GM19099 (cell line): Measurements from ENCODE around the gene SKAP1.

Source experiments
- POLR2A ChIP-seq: IDR thresholded peaks from 3 replicates; pipeline ENCODE4 v1.6.1; 2011; ENCODE audit warnings: low read depth; ENCODE audit not compliant: insufficient read length; ENCODE audit errors: extremely low read depth

The SKAP1 gene

DNA sequence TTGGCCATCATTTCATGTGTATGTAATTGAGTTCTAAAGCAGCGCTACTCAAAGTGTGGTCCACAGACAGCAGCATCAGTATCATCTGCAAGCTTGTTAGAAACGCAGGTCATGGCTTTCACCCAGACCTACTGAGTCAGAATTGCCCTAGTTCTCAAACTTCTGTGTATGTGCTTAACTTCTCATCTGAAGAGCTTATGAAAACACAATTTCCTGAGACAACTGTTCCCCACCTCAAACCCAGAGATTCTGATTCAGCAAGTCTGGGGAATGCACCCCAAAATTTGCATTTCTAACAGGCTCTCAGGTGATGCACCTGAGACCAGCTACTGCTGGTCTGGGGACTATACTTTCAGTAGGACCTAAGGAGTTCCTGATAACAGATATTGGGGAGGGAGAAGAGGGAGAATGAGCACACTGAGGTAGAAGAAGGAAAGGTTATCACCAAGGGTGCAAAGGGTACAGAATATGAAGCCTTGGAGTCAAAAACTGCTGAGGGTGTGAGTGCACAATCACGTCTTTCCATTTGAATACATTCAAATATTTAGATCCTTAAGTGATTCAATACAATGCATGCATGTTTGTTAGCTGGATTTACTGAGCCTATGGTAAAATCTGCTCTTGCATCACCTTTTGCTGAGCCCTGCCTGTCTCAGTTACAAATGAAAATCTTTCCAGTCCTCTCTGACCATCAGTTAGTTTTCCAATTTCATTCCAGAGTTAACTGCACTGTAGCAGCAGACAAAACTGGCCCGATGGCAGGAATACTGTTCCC lies 29.2 kb upstream of the SKAP1 start:
- no peak for TF ChIP-seq POLR2A

DNA sequence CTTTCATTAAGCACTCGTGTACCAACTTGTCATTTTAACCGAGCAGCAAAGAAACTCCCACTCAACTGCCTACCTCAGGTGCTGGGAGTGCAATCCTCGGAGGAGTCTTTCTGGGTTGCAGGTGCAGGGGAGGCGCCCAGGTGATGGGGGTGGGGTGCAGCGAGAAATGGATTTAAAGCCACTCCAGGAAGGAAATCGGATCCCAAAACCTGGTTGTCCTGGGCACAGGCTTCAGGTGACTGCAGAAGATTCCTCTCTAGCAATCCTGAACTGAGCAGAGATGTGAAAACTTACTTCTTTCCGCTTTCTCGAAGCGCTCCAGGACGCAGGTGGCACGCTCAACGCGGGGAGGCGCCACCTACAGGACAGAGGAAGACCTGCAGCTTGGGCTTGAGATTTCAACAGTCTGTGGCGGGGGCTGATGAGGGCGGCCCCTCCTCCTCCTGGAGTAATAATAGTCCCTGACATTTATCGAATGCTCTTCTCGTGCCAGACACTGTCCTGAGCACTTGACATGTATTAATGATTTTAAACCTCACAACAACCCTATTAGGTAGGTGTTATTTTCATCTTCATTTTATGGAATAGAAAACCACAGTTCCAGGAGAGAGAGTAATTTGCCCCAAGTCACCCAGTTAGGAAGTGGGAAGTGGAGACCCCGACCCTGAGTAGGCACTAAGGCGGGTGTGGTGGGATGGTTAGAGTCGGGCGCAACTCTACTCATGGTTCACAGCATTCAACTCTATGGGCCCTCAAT lies 27.2 kb upstream of the SKAP1 start:
- TF ChIP-seq POLR2A = no peak

GRCh38 chr17:48456589-48456988 lies 26.6 kb upstream of the SKAP1 start:
- TF ChIP-seq POLR2A = no peak

DNA sequence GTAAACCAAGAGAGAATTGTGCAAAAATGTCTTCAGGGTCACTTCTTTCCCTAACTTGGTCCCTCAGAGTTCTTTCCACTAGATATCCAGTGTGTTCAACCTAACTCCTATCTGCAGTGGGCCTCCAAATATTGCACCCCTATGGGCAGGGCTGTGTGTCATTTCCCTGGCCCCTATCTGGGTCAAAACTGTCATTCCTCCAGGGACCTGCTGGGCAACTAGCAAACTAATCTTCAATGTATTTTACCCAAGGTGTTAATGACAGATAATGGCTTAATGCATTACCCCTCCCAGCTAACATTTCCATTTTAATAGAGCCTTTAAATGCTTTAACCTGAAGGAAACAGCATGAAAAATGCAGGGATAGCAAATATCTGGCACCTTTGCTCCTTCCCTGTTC lies 25.8 kb upstream of the SKAP1 start:
- TF ChIP-seq POLR2A = no peak

DNA sequence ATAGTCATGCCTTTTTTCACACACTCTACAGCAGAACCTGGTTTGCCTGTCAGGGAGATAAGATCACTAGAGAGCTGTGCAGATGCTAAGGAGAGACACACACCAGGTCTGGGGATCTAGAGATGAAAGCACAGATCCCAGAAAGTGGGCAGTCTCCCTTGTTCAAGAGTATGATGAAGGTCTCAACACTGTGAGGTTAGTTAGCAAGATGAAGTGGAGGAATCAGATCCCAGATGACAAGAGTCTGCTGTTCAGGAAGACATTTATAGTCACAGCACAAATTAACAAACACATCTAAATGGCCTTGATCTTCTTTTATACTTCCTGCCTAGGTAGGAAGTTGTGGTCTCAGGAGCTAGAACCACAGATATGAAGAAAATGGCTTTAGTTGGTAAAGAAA lies 23.4 kb upstream of the SKAP1 start:
- no peak for TF ChIP-seq POLR2A

GRCh38 chr17:48451489-48451888 lies 21.5 kb upstream of the SKAP1 start:
- no peak for TF ChIP-seq POLR2A

DNA sequence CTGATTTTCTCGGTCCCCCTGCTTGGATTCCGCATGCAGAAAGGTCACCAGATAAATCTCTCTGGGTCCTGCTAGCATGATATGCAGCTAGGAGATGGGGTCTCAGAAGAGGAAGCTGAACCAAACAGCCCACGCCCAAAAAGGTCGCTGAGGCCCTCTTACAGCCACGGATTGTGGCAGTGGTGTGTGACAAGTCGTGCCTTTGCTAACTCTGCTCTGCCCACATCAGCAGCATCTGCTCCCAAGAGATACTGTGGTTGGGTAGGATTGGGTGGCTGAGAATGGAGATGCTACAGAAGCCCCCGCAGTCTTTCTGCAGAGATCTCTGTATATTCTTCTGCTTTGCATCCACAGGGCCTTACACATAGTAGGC lies 15.2 kb upstream of the SKAP1 start:
- no peak for TF ChIP-seq POLR2A

DNA sequence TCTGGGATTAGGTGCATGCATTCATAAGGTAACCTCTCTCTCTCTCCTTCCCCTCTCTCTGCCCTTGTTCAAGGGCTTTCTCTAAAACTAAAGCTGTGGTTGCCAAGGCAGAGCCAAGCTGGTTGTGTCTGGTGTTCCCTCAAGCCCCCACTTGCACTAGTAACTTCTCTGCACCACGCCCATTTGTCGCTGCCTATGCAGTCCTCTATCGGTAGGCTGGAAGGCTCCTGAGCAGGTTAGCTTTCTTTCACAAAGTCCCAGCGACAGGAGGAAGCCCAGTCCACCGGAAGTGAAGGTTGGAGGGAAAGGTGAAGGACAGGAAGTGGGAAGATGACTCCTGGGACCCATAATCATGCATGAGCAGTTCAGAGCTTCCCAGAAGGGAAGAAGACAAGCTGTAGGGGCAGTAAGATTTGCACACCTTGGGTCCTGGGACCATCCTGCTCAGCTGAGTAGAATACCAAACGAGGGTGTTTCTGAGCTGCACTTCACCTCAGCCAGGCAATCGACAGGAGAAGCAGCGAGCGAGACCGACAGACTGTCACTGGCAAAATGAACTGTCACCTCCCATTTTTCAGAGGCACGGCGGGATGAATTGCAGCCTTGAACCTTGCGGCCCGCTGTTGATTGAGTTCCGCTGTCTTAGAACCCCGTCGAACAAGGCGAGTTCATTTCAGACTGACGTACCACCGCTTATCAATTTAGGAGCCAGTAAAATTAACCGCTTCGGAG lies 14.7 kb upstream of the SKAP1 start:
- TF ChIP-seq POLR2A = no peak

DNA sequence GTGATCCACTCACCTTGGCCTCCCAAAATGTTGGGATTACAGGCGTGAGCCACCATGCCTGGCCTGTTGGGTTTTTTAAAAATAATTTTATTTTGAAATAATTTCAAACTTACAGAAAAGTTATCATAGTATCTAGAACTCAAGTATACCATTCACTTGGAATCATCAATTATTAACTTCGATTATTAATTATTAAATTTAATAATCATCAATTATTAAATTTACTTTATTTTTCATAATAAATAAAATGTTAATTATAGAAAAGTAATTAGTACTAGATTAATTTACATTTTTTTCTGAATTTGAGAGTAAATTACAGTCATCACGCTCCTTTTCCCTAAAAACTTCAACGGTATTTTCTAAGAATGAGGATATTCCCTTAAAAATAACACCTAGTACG lies 13.7 kb upstream of the SKAP1 start:
- TF ChIP-seq POLR2A = no peak

GRCh38 chr17:48442819-48443218 lies 12.8 kb upstream of the SKAP1 start:
- no peak for TF ChIP-seq POLR2A

- no peak for TF ChIP-seq POLR2A
These were observed 11.8 kb upstream of the SKAP1 start for GRCh38 chr17:48441862-48442261.

- no peak for TF ChIP-seq POLR2A
These were observed 11.3 kb upstream of the SKAP1 start for GRCh38 chr17:48441231-48441711.

DNA sequence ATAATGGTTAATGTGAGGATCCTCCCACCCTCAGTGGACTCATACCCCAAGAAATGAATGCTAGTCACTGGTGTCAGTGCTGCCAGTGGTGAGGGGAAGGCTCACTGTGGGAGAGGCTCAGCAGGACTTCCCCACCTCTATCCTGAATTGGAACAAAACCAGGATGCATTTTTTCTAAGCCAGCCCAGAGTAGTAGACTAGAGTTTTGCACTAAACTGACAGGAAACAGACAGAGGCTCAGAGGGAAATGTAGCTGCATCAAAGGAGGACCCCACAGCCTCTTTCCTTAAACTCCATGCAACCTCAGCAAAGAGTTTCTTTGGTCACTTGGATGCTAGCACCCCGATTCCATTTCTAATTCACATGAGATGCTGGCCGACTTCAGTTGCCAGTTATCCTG lies 10.7 kb upstream of the SKAP1 start:
- no peak for TF ChIP-seq POLR2A

DNA sequence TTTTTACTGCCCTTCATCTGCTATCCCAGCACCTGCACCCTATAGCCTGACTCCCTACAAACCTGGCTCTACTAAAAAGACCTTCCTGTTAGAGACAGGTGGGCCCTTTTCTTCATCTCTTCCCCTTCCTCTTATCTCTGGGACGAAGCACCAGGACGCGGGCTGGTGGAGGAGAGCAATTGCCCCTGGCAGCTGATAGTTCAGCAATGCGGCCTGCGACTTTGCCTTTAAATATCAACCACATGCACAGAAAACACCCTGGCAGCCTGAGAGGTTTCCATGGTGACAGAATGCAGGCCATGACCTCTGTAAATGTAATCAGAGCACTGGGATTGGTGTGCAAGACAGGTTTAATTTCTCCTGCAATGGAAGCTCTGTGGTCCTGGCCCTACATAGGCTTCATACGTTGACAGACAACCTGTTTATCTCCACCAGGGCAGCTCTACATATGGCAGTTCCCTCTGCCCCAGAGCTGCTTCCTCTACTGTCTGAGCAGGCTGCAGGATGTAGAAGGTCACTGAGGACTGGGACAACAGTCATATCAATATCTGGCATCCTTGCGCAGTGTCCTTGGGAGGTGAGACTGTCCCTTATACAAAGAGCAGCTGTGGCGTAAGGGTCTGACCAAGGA lies 10.0 kb upstream of the SKAP1 start:
- peak; percentile 31 for TF ChIP-seq POLR2A
